Amniotic stem cell (primary cell): ENCODE data around the gene ACMSD.
"Not testable (repeated sequence)": the region's sequence is repeated elsewhere in the genome, so short reads cannot be mapped to it uniquely, and the experiment has no call there.

ENCODE experiments used
- DNase-seq: peaks from one replicate; lab custom pipeline; 2025; lab: John Stamatoyannopoulos, UW

Gene ACMSD

DNA sequence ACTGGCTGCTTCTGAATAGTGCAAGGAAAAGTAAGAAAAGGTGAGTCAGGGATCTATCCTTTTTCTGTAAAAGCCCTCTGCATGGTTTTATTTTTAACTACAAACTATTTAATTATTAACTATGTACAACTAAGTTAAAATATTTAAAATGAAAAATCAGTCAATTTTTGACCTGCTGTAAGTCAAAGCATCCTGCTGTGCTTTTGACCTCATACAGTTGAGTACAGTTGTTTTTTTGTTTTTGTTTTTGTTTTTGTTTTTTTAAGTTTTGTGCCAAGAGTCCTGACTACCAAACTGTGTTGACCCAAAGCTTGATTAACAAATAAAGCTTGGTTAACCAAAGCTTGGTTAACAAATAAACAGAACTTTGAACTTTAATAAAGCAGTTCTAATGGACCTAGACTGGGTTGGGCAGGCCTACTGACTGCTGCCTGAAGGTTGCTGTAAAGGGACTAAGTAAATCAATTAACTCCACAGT lies at the start of gene ACMSD:
TSS of gene ACMSD (plus strand) at position 474 of the 478 bp plus-strand sequence. CDS start 67 bp downstream, outside the sequence.
- DNase-seq = no peak

DNA sequence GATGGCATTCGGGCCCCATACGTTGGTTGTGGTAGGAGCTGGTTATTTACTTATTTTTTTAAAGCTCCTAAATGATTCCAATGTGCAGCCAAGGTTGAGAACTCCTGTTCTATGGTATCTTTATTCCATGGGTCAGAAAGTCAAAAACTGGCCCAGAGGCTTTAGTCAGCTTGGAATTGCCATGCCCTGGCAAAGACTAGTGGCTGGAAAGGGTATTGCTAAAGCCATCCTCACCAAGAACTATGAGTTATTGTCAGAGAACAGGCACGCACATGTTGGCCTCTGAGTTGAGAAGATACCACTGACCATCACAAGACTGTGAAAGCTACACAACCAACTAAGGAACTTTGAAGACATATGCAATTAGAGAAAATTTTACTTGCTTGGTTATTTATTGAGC lies 47.9 kb upstream of the ACMSD start:
- no peak for DNase-seq

DNA sequence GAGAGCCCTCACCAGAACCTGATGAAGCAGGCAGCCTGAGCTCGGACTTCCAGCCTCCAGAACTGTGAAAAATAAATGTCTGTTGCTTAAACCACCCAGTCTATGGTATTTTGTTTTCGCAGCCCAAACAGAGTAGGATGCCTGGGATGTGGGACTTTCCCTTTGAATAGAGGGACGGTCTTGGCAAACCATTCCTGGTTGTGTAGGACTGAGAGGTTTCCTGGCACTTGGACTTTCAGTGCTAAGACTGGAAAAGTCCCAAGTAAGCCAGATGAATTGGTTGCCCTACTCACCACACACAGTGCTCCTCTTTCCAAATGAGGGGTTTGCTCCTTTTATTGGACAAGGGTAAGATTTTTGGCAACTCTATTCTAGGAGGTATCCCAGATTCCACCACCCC lies 46.8 kb upstream of the ACMSD start:
- no peak for DNase-seq

DNA sequence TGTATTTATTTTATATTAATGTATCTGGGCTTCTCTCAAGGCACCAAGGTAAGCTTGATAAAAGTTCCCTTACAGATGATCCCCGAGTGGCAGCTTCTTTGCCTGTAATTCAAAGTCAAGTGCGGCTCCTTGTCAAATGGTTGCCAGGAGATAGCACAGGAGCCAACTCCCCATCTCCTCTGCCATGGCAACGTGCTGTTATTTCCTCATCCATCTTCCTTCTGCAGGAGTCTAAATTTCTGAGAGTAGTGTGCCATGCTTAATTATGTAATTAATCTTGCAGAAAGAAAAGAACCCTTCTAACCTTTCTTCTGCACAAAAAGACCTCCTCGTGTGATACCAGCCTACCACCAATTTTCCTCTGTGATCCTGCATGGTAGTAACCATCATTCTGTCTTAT lies 46.2 kb upstream of the ACMSD start:
- no peak for DNase-seq

DNA sequence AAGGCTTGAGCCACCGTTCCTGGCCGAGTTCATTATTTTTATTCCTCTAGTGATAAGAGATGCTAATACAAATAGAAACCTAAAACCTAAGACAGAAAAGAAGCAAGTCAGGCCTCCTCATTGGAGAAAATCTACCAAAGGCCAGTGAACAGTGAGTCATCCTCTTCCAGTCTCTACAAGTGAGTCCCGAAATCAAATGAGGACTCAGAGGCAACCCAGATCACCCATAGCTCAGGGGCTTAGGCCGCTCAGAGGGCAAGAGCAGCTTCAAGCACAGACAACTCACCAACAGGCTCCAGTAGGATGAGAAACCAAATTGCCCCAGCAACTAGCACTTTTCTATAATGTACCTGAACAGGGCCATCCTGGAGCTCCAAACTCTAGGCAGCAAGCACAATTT lies 42.7 kb upstream of the ACMSD start:
- DNase-seq = no peak

- no peak for DNase-seq
Measured at GRCh38 chr2:134796373-134796772, 42.0 kb upstream of the ACMSD start.

- no peak for DNase-seq
Measured at GRCh38 chr2:134799936-134800335, 38.5 kb upstream of the ACMSD start.

- DNase-seq = no peak
Measured at GRCh38 chr2:134800341-134800740, 38.1 kb upstream of the ACMSD start.

- DNase-seq = not testable (repeated sequence)
Measured at GRCh38 chr2:134803609-134804405, 34.6 kb upstream of the ACMSD start.

DNA sequence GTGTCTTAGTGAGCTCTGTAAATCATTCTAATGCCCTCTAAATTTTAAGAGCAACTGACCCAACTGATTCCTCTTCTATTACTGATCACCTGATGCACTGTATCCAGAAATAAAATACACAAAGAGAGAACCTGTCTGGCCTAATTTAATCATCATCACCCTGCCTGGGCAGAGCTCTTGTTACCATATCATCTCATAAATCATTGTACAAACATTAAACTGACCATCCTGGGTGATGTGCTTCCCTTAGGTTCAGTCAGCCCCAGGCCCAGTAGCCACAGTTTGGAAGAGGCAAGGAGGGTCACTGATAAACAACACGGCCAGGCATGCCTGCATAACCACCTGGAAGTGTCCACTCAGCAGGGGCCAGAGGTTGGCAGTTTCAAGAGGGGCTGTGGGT lies 22.7 kb upstream of the ACMSD start:
- no peak for DNase-seq

- DNase-seq = no peak
Measured at GRCh38 chr2:134818321-134818720, 20.1 kb upstream of the ACMSD start.

GRCh38 chr2:134819334-134819733 lies 19.1 kb upstream of the ACMSD start:
- DNase-seq = peak; percentile 18

- no peak for DNase-seq
Measured at GRCh38 chr2:134823431-134823830, 15.0 kb upstream of the ACMSD start.

DNA sequence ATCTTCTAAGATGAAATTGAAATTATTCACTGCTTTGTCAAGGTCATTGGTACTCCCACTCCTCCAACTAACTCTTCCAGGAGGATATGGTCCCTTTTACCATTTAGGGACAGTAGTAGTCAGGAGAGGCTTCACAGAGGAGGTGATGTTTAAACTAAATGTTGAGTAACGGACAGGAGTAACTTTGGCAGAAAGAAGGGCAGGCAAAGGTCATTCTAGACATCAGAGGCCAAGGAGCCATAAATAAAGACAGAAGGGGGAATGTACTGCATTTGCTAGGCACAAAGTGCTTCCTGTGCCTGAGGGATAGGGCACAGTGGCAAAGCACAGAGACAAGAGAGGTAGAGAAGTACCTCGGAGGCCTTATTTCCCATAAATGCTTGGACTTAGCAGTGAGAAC lies 14.6 kb upstream of the ACMSD start:
- DNase-seq = no peak

DNA sequence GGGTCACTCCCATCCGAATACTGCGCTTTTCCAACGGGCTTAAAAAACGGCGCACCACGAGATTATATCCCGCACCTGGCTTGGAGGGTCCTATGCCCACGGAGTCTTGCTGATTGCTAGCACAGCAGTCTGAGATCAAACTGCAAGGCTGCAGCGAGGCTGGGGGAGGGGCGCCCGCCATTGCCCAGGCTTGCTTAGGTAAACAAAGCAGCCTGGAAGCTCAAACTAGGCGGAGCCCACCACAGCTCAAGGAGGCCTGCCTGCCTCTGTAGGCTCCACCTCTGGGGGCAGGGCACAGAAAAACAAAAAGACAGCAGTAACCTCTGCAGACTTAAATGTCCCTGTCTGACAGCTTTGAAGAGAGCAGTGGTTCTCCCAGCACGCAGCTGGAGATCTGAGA lies 12.7 kb upstream of the ACMSD start:
- DNase-seq = not testable (repeated sequence)

DNA sequence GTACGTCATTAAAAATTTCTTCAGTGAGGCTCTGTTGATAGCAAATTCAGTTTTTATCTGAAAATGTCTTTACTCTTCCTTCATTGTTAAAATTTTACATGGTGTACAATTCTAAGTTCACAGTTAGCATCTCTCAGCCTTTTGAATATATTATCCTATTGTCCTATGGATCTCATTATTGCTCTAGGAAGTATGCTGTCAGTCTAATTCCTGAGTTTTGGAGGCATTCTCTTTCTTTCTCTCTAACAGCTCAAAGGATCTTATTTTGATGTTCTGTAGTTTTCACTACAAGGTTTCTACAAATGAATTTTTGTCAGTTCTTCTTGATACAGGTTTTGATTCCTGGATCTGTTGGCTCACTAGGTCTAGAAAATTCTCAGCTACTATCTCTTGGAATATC lies 2.9 kb upstream of the ACMSD start:
- no peak for DNase-seq

DNA sequence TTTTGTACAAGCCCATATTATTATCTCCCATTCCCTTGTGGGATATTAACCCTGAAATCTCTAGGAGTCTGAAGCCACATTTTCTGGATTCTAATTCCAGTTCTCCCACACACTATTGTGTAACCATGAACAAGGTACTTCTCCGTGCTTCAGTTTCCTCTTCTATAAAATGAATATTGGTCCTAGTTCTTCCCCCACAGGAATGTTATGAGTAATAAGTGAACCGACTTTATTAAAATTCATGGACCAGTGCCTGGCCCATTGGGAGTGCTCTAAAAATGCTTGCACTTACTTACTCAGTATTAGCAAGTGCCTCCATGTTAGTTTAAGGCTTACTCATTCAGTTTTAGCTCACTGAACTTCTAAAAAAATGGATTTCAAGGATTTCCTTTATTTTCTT lies 1.4 kb upstream of the ACMSD start:
- DNase-seq = peak; percentile 50

GRCh38 chr2:134839649-134840048 lies 1.2 kb downstream of the ACMSD start:
- DNase-seq = no peak

DNA sequence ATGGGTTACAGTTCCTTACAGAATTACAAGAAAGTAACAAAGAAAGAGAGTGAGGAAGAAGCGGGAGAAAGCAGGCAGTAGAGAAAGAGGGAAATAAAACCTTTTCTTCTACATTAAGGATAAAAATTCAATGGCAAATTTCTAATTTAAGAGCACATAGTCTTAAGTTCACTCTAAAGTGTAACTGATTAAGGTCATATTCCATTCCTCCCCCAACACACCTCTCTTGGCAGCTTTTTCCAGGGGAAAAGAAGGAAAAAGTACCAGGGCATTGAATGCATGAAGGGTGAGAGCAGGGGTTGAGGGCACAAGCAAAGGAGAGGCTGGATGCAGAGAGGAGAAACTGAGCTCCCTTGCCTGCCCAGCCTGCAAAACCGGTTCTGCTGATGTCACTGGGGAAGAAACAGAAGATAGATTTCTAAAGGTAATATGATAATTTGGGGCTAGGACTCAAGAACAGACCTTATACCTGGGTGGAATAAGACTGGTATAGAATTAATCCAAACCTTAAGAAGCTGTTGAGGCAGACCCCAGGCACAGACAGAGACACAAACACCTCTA lies 4.6 kb downstream of the ACMSD start:
- no peak for DNase-seq

GRCh38 chr2:134843968-134844367 lies 5.6 kb downstream of the ACMSD start:
- DNase-seq = no peak

- DNase-seq = no peak
Measured at GRCh38 chr2:134845028-134845427, 6.6 kb downstream of the ACMSD start.

DNA sequence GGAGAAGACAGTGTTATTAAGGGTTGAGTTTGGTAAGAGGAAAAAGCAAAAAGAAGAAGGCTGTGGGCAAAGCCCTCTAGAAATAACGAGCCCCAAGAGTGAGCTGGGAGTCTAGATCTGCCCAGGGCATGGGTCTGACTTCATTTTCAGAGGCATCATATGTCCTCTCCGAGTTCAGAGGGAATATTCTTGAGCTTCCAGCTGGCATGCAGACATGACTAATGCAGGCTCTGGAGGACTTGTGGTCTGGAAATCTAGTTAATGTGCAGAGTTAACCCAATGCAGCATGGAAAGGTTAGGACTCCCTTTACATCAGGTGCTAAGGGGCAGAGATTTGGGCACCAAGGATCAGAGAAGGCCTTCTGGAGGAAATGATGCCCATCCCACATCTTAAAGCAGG lies 7.3 kb downstream of the ACMSD start:
- peak; percentile 20 for DNase-seq

- DNase-seq = no peak
Measured at GRCh38 chr2:134846213-134846612, 7.8 kb downstream of the ACMSD start.

- DNase-seq = not testable (repeated sequence)
Measured at GRCh38 chr2:134847582-134847981, 9.2 kb downstream of the ACMSD start.
